Lower lobe of right lung (tissue), 2 donors: Measurements from ENCODE around the gene TSPY10. TPM values are rescaled to one million over a fixed set of nuclear protein-coding genes. Genes with fewer than 3 reads are reported as not detected.
A peak's percentile ranks its signal among the peaks of the same experiment; 100 is the strongest.
"Not testable (repeated sequence)": the region's sequence is repeated elsewhere in the genome, so short reads cannot be mapped to it uniquely, and the experiment has no call there.

Source experiments
- ATAC-seq, 2 donors: fragments of 200-7000 bp; cut with Tn5 transposase; one replicate each; pipeline ENCODE4 v1.9.1; 2020 to 2022; ENCODE audit warnings: mild to moderate bottlenecking in 2 of 2, moderate library complexity in 2 of 2
- DNase-seq: peaks from one replicate; pipeline ENCODE4 v3.0.0-alpha.2; 2020
- H3K27ac ChIP-seq: fragments of 200-600 bp; one replicate; pipeline ENCODE4 v1.8.0; 2022
- H3K27me3 ChIP-seq: fragments of 200-600 bp; one replicate; pipeline ENCODE4 v1.8.0; 2022; ENCODE audit warnings: low read depth
- H3K36me3 ChIP-seq: fragments of 200-600 bp; one replicate; pipeline ENCODE4 v1.8.0; 2022; ENCODE audit warnings: mild to moderate bottlenecking
- H3K4me1 ChIP-seq: fragments of 200-600 bp; one replicate; pipeline ENCODE4 v1.8.0; 2022
- H3K4me3 ChIP-seq: fragments of 200-600 bp; one replicate; pipeline ENCODE4 v1.8.0; 2022; ENCODE audit warnings: mild to moderate bottlenecking
- H3K9me3 ChIP-seq: fragments of 200-600 bp; one replicate; pipeline ENCODE4 v1.8.0; 2022
- intact Hi-C: fragments of 100-400 bp; cut with DNase I; formaldehyde crosslinking; loops from one replicate; pipeline ENCODE4 v1.11.0; 2022
- long read RNA-seq: library from polyadenylated mRNA; unstranded; transcript quantifications from one replicate; pipeline ENCODE4 v2.0.0, GENCODE V29; 2021
- total RNA-seq: library from RNA; stranded (reverse); fragmentation: NEBNext Ultra II Directional; extraction: Animal tissue kit (Norgen Biotek cat#: 25700); gene quantifications from one replicate; pipeline ENCODE4 v1.2.1, GENCODE V29; 2021
- donor health status: DM: no; HTN: yes; CAD: no; lungs with severe emphysema.

TSPY10 gene, protein sequence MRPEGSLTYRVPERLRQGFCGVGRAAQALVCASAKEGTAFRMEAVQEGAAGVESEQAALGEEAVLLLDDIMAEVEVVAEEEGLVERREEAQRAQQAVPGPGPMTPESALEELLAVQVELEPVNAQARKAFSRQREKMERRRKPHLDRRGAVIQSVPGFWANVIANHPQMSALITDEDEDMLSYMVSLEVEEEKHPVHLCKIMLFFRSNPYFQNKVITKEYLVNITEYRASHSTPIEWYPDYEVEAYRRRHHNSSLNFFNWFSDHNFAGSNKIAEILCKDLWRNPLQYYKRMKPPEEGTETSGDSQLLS
- total RNA-seq, result not detected
- long read RNA-seq, result 0 reads

DNA sequence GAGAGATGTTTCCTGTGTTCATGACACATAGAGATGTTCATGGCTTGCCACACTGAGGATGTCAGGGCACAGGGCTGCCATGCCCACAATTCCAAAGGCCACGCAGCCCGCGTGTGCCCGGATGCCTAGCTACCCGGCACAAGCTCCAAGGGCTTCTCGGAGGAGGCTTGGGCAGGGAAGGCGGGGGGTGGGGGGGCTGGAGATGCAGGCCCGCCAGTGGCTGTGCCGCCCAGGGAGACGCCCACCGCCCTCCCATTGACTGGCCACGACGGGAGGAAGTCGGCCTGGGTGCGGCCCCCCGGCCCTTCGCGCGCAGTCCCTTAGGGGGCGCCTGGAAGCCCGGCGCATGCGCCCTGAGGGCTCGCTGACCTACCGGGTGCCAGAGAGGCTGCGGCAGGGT, at the start of gene TSPY10:
Gene TSPY10 (plus strand): TSS at position 301 of the 400 bp plus-strand sequence. CDS start 46 bp downstream, at position 347.
- H3K27ac ChIP-seq, intact Hi-C loops, DNase-seq: not testable (repeated sequence)

DNA sequence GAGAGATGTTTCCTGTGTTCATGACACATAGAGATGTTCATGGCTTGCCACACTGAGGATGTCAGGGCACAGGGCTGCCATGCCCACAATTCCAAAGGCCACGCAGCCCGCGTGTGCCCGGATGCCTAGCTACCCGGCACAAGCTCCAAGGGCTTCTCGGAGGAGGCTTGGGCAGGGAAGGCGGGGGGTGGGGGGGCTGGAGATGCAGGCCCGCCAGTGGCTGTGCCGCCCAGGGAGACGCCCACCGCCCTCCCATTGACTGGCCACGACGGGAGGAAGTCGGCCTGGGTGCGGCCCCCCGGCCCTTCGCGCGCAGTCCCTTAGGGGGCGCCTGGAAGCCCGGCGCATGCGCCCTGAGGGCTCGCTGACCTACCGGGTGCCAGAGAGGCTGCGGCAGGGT, 40.7 kb upstream of the TSPY10 start, which contains the start of gene TSPY9:
Gene TSPY9 (plus strand): TSS at position 301 of the 400 bp plus-strand sequence. CDS start 46 bp downstream, at position 347.
- H3K9me3 ChIP-seq, H3K27ac ChIP-seq, H3K27me3 ChIP-seq, intact Hi-C loops, DNase-seq, H3K4me3 ChIP-seq, H3K4me1 ChIP-seq, H3K36me3 ChIP-seq, ATAC-seq: not testable (repeated sequence)

More for the DNA sequence above, at the start of gene TSPY10:
- not testable (repeated sequence) for H3K27me3 ChIP-seq, H3K9me3 ChIP-seq, H3K4me3 ChIP-seq, H3K4me1 ChIP-seq, ATAC-seq, H3K36me3 ChIP-seq

DNA sequence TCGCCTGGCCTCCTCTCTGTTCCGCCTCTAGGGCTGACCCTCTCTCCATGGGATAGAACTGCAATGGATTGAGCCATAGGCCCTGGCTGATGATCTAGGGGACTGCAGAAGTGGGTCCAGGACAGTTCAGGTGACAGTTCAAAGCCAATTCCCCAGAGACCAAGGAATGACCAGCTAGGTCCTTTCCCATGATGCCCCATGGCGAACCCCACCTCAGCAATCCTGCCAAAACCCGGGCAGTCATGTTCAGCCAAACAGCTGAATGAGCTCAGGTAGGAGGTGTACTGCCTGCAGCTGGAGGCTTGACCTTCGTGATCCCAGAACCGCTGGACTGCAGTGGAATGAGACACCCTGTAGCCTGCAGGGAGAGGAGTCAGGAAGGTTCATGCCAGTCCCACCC, 23.3 kb upstream of the TSPY10 start:
- H3K27me3 ChIP-seq, H3K36me3 ChIP-seq, H3K27ac ChIP-seq, H3K9me3 ChIP-seq, H3K4me3 ChIP-seq, H3K4me1 ChIP-seq, ATAC-seq, intact Hi-C loops: not testable (repeated sequence)
- DNase-seq, result peak; percentile 25

DNA sequence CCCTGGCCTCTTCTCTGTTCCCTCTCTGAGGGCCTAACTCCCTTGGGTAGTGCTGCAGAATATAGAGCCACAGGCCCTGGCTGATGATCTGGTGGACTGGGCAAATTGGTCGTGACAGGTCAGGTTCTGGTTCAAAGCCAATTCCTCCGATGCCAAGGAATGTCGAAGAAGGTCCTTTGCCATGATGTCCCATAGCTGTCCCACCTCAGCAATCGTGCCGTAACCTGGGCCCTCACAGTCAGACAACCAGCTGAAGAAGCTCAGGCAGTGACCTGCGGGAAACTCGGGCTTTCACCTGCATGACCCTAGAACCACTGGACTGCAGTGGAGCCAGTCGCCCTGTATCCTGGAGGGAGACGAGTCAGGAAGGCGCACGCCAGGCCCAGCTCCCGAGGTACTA, 11.4 kb upstream of the TSPY10 start:
- intact Hi-C loops, DNase-seq: not testable (repeated sequence)

More for the DNA sequence above, 11.4 kb upstream of the TSPY10 start:
- not testable (repeated sequence) for H3K27ac ChIP-seq, ATAC-seq, H3K4me1 ChIP-seq, H3K27me3 ChIP-seq, H3K36me3 ChIP-seq, H3K4me3 ChIP-seq, H3K9me3 ChIP-seq

Other genes with a start within 250 kb of the TSPY10 start
- not detected for gene TSPY4, start 190.4 kb upstream of the TSPY10 start, total RNA-seq
- not detected for gene TSPY8, start 170.1 kb upstream of the TSPY10 start, total RNA-seq
- gene TSPY3, start 129.5 kb upstream of the TSPY10 start, total RNA-seq, result not detected
- not detected for gene TSPY1, start 60.9 kb upstream of the TSPY10 start, total RNA-seq
- gene TSPY9, start 40.6 kb upstream of the TSPY10 start, total RNA-seq, result not detected